Ovary (tissue), 1 donor: Measurements from ENCODE around the gene PLXNA4.

Source experiments
- EP300 ChIP-seq: sonication (generic); formaldehyde crosslinking; IDR thresholded peaks from one replicate; pipeline ENCODE4 v1.6.1; 2017; ENCODE audit warnings: antibody characterized with exemption
- POLR2A ChIP-seq: fragments of 450-650 bp; IDR thresholded peaks from one replicate; pipeline ENCODE4 v1.6.1; 2017; ENCODE audit warnings: antibody characterized with exemption, mild to moderate bottlenecking, moderate library complexity

DNA sequence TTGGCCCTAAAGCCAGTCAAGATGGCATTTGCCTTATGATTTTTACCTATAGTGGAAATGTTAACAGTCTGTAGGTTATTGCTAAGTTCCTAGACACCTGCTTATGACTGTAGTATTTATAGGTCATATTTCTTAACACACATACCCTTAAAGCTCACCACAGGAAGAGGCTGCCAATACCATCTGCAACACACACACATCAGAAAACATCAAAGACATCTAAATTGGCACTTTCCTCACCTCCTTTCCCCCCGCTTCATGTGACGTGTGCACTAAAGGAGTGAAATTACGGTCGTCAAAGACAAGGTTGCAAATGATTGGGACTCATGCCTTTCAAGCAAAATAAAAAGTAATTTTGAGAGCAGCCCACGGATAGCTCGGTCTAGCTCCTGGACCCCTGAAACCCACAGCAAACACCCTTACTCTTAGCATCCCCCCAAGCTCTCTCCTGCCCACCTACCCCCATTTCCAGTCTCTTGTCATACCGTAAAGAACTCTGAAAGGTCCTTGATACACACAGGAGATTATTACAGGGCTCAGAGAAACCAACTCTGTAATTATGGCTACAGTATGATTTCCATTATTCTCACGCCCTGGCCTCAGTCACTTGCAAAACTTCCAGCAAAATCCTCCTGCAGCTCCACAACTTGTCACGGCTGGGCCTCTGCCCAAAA, 90.5 kb downstream of the PLXNA4 start:
- TF ChIP-seq EP300: no peak
- no peak for TF ChIP-seq POLR2A
